HG02852 (cell line): ENCODE data around the gene SCRN1.
"Not testable (repeated sequence)": the region's sequence is repeated elsewhere in the genome, so short reads cannot be mapped to it uniquely, and the experiment has no call there.

Experiments used
- ATAC-seq: cut with Tn5 transposase; IDR thresholded peaks from one replicate; pipeline ENCODE4 v1.9.1; 2021; ENCODE audit warnings: mild to moderate bottlenecking, moderate library complexity; ENCODE audit not compliant: unreplicated experiment

The SCRN1 gene

DNA sequence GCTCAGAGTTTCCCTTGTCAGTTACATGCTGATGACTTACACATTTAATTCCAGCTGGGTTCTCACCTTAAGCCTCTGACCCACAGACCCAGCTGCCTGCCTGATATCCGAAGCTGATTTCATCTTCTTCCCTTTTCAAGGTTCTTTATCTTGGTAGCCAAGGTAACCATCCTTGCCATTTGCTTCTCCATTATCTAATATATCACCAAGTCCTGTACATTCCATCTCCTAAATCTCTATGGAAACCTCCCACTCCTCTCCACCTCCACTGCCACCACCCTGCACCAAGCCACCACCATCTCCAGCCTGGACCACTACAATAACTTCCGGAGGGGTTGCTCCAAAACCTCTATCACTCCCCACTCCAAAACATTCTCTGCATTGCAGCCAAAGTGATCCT, 19.9 kb downstream of the SCRN1 start:
- ATAC-seq: no peak

DNA sequence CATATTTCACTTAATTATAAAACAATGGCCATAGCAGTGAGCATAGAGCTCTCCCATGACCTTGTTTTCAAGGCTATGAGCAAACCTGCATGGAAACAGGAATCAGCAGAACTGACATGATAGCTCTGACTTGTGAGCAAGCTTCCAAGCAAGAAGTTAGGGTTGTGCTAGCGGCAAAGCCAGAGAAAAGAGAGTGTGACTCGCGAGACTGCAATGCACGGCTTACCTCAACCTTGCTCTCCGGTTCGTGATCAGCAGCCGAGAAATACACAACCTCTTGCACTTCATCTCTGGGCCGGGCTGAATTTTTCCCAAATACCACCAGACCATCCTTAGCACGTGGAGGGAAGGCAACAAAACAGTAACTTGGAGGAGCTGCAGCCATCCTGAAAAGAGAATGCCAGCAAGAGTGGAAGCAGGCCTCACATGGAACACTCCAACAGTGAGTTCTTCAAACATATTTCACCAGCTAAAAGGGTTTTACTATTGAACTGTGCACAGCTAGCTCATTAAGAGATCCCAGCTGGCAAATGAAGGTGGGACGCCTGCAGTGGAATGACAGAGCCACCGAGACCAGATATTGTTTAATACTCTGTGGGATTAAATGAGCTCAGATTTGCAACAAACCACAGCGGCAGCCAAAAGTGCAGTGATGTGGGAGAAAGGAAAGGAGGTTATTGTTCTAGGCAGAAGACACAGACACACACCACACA, 20.8 kb downstream of the SCRN1 start:
- ATAC-seq: no peak

GRCh38 chr7:29965030-29965429, 24.6 kb downstream of the SCRN1 start:
- no peak for ATAC-seq

- ATAC-seq: no peak
These were observed 27.6 kb downstream of the SCRN1 start for GRCh38 chr7:29962035-29962434.

GRCh38 chr7:29961611-29962010, 28.0 kb downstream of the SCRN1 start:
- ATAC-seq: not testable (repeated sequence)

DNA sequence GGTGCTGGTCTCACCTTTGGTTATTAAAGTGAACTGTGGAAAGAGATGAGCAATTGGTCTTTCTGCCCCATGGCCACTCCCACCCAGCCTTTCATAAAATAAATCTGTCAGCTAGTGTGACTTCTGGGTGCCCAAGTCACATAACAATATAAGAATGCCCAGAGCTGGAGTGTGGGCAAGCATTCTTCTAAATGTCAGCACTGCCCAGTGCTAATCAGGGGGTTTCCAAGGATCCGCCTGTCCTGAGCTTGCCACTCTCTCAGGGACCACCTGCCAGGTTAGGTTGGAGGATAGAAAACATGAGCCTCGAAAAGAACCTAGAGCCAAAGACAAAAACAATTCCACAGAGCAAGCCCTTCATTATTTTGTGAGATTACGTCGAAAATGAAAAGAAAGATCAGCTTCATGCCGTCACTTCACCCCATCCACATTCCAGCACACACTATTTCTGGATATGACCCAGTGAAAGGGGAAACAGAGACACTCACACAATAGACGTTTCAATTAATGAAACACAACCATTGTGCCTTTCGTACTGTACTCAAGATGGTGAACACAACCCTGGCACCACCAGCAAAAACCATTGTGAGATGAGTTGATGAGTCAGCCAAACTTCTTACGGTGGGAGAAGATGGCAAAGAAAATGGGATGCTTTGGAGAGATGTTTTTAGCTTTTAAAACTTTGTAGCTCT, 30.8 kb downstream of the SCRN1 start:
- no peak for ATAC-seq

DNA sequence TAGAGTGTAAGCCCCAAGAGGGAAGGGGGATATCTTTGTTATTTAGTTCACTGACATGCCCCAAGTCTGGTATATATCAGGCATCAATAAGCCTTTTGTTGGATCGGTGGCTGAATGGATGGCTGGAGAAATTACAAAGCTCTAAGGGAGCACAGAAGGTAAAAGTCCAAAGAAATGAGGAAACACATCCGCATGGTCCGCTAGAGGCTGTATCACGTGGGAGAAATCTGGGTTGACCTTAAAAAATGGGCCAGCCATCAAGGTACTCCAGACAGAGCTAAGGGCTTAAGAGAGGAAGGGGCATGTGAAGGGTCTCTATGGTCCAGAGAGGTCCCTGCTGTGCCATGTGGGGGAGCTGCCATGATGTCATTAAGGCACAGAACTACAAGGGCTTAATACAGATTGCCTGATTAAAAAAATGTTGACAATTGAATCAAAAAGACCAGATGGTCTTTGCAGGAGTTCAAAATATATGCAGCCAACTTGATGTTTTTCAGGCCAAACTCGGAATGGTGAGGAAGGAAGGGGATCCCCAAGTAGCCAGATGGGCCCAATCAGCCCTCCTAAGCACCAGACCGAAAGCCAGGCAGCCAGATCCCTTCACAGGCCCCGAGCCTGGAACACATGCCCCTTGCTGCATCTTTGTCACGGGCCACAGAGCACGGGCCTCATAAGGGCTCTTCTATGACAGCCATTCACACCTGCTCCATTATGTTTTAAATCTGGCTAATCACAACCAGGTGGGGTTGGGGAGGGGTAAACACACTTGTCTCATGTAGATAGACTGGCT, 31.9 kb downstream of the SCRN1 start:
- no peak for ATAC-seq

GRCh38 chr7:29956487-29956836, 33.1 kb downstream of the SCRN1 start:
- peak; percentile 29 for ATAC-seq

DNA sequence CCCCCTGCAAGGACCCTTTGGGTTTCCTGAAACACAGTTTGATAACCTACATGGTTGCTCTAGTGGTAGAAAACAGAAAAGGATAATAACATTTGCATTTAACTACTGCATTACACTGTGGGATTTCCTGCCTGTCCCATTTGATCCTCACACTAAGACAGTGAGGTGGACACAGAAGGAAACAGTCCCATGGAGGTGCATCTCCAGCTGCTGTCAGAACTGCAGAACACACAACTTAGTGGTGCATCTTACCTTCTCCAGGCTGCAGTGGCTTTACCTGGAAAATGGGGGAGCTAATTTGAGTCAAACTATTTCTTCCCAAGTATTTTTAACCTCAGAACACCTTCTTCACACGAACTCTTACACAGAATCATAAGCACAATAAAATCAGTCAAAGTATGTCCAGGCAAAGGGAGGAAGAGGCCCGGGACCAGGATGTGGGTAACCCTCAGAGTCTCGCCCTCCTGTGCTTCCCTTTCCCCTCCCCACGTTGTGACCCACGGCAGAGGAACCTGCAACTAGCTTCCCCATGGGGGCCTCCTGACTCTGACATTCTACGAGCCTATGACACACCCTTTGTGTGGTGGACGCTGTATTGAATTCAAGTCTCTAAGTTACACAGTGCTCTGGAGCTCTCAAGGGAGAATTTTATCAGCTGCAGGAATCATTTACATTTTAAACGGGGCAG, 33.7 kb downstream of the SCRN1 start:
- peak; percentile 74 for ATAC-seq

- no peak for ATAC-seq
These were observed 34.4 kb downstream of the SCRN1 start for GRCh38 chr7:29955075-29955792.

- ATAC-seq: no peak
These were observed 35.8 kb downstream of the SCRN1 start for GRCh38 chr7:29953726-29954347.

DNA sequence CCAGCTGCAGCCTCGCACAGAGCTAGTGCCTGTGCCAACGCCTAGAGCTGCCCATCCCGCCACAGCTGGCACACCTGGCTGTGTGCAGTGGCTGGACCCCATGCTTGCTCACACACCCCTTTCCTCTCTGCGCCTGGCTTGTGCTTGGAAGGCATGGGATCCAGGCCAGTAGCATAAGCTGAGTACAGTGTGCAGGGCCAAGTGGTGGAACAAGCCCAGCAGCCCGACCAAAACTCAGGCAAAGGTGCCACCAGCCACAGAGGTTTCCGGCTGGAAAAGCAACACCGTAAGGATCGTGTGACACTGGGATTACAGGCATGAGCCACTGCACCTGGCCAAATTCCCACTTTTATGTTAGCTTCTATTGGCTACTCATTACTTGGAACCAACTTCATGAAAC, 38.4 kb downstream of the SCRN1 start:
- ATAC-seq: no peak

- no peak for ATAC-seq
These were observed 39.1 kb downstream of the SCRN1 start for GRCh38 chr7:29950480-29950879.

DNA sequence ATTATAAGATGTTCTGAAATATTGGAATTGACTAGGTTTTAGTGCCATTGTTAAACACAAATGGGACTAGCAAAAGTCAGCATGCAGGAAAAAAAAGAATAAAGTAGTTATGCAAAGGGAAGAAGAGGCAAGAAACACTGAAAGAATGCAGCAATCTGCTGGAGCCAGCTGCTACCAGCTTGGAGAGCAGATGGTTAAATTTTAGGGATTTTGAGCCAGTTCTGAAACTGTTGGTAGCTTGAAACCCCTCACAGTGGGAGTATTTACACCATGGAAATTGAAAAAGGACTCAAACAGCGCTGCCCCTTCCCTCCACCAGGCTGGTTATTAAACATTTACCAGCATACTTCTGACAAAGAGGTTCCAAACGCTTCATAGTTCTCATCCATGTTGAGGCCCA, 41.0 kb downstream of the SCRN1 start:
- no peak for ATAC-seq

- ATAC-seq: no peak
These were observed 43.0 kb downstream of the SCRN1 start for GRCh38 chr7:29946428-29947186.

DNA sequence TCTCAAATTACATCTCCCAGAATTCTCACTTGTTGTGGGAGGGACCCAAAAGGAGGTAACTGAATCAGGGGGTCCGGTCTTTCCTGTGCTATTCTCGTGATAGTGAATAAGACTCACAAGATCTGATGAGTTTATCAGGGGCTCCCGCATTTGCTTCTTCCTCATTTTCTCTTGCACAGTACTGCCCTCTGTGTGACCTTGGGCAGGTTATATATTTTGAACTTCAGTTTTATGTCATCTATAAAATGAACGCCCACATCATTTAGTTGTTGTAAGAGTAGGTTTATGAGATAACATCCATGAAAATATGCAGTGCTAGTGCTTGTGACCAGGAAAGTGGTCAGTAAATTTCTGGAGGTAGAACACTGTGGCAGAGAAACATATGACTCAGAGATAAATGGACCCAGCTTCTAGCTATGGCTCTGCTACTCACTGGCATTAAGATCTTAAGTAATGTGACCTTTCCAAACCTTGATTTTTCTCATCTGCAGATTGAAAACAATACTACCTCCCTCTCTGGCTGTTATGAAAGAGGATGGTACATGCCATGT, 44.3 kb downstream of the SCRN1 start:
- no peak for ATAC-seq

DNA sequence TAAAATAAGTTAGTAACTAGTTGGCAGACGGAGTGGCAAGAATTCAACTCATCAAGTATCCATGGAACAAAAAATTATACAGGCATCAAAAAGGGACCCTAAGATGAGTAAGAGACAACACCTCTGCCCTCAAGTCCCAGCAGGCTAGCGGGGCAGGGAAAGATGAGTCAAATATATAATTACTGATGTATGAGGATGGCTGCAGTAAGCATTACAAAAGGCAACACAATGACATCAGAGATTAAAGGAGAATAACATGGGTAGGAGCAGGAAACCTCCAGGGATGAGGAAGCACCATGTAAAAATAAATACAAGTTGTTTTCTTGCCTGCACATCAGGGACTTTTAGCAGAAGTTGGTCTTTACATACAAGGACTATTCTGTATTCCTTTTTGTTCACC, 49.4 kb downstream of the SCRN1 start:
- ATAC-seq: no peak

DNA sequence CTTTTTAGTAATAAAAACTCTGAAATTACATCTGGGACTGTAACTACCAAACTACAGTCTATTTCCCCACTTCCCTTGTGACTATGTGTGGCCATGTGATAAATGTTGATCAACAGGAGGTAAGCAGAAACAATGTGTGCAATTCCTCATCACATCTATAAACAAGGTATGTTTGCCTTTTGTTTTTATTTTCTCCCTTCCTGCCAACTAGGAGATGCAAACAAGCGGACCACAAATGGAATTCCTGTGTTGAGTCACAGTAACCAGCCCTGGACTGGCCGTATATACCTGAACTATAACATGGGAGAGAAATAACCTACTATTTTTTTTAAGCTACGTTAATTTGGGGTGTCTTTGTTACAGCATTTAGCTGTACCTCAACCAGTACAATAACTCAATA, 52.5 kb downstream of the SCRN1 start:
- ATAC-seq: no peak

GRCh38 chr7:29935111-29935510, 54.5 kb downstream of the SCRN1 start:
- no peak for ATAC-seq
